GM19468 (cell line): ENCODE data around the gene DKK2.

Experiments
- ATAC-seq: cut with Tn5 transposase; IDR thresholded peaks from one replicate; pipeline ENCODE4 v1.9.1; 2021; ENCODE audit warnings: mild to moderate bottlenecking, moderate library complexity, moderate number of reproducible peaks; ENCODE audit not compliant: unreplicated experiment; ENCODE audit errors: extremely low read depth

Gene DKK2, protein sequence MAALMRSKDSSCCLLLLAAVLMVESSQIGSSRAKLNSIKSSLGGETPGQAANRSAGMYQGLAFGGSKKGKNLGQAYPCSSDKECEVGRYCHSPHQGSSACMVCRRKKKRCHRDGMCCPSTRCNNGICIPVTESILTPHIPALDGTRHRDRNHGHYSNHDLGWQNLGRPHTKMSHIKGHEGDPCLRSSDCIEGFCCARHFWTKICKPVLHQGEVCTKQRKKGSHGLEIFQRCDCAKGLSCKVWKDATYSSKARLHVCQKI

DNA sequence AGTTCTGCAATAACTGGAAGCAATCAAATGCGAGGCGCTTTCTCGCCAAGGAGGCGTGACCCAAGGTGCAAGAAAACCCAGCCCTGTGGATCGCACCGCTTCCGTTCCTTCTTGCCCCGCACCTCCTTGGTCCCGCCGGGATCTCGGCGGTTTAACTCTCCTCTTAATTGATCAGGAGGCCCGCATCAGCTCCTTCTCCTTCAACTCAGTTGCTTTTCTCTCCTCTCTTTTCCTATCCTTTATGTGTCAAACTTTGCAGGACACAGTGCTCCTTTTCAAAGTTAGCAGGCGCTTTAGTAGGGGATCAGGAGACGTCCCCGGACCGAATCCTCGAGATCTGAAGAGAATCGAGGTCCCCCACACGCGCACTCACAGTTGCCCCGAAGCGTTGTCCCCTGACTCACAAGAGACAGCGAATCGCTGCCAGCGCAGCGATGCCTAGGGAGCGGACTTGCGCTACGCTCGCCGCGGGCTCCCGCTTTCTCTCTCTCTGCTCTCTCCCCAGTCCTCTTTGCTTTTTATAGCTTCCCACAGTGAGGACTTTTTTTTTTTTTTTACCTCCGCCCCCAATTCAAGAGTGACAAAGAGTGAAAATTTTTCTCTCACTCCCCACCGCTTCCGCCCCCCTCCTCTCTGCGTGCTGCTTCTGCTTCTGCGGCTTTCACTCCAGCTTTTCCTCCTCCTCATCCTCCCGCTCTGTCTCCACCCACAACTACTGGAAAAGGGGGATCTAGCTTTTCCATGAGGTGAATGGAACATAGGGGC lies at the start of gene DKK2:
Gene DKK2, minus strand, starts transcription at position 495 of the 765 bp plus-strand sequence. CDS start 722 bp downstream, outside the sequence.
- no peak for ATAC-seq

DNA sequence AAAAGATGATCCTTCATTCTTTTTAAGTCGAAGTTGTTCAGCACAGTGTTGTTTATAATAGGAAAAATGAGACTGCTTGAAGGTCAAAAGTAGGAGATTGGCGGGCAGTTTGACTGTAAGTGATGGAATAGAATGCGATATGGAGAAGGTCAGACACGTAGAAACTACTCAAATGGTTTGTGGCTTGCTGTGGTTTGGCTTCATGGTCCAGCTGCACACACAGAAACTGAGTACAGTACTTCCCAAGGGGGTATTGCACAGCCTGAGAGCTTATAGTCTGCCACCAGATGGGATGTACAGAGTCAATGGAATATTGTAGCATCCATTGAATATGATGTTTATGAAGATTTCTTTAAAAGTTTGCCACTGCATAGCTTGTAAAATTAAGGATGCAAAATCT lies 41.1 kb upstream of the DKK2 start:
- ATAC-seq: no peak

DNA sequence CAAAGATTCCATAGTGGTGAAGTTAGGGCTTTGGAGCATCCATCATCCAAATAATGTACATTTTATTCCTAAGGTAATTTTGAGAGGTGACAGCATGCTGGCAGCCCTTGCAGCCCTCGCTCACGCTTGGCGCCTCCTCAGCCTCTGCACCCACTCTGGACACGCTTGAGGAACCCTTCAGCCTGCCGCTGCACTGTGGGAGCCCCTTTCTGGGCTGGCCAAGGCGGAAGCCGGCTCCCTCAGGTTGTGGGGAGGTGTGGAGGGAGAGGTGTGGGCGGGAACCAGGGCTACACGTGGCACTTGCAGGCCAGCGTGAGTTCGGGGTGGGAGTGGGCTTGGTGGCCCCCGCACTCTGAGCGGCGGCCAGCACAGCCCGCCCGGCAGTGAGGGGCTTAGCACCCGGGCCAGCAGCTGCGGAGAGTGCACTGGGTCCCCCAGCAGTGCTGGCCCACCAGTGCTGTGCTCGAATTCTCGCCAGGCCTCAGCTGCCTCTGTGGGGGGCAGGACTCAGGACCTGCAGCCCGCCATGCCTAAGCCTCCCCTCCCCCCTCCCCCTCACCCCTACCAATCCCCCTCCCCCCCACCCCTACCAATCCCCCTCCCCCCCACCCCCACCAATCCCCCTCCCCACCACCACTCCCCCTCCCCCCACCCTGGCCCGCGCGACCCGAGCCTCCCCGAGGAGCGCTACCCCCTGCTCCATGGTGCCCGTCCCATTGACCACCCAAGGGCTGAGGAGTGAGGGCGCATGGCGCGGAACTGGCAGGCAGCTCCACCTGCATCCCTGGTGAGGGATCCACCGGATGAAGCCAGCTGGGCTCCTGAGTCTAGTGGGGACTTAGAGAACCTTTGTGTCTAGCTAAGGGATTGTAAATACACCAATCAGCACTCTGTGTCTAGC lies 37.0 kb upstream of the DKK2 start:
- ATAC-seq: no peak

- ATAC-seq: no peak
These were observed 35.0 kb upstream of the DKK2 start for GRCh38 chr4:107071108-107071507.

DNA sequence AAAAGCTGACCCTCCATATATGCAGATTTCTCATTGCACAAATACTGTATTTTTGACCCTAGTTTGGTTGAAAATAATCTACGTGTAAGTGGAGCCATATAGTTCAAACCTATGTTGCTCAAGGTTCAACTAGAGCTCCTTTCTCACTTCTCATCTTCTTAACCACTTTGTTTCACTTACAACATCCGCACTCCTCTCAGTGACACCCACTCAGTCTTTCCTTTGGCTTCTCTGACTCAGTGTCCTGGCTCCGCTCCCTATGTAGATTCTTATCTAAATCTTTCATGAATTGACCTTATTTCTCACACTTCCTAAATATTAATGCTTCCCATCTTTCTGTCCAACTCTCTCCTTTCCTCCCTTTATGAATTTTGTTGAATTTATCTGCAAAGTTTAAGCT lies 32.9 kb upstream of the DKK2 start:
- no peak for ATAC-seq

DNA sequence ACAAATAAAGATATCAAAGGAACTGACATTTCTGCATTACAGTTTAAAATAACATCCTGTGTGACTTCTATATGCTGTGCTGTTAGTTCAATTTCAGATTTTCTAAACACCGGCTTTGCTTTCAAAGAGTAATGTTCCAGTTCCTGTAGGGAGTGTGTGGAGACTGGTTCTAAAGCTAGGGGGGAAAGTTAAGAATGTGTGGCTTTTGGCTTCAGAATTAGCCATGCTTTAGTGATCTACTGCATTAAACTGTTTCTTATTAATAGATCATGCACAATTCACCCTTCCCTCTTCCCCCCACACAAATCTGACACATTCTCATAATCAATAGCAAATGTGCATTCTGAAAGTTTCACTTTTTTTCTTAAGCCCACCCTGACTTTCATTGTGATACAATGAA lies 32.0 kb upstream of the DKK2 start:
- ATAC-seq: no peak

GRCh38 chr4:107066621-107067020 lies 30.5 kb upstream of the DKK2 start:
- no peak for ATAC-seq

DNA sequence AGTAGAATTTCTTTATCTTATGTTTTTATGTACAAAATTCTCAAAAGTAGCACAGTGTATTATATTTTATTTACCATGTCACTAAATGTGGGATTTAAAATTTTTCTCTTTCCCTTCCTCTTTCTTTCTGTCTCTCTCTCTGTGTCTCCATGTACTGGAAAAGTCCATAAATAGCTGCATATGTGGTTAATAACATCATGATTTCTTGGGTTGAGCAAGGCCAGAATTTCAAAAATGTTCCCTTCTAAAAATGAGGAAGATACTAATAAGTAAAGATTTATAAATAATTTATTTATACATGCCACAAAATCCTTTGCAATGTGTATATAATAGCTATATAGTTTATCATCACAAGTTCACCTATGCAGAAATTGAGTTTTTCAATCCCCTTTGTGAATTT lies 29.1 kb upstream of the DKK2 start:
- no peak for ATAC-seq

GRCh38 chr4:107060388-107060787 lies 24.3 kb upstream of the DKK2 start:
- no peak for ATAC-seq

GRCh38 chr4:107058828-107059227 lies 22.7 kb upstream of the DKK2 start:
- no peak for ATAC-seq

GRCh38 chr4:107050525-107051135 lies 14.5 kb upstream of the DKK2 start:
- no peak for ATAC-seq

DNA sequence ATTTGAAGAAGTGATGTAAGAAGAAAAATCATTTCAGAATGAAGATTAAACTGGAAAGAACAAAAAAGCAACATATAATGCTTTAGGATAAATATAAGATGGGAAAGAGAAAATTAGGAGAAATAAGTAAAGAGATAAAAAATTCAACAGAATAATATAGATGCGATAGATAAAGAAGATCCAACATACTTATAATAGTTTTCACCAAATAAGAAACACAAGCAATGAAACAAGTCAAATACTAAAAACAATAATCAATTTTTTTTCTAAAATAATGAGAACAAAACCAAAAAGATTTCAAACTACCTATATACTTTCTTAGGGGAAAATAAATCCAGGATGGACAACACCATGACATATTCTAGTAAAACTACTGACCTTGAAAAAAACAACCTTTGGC lies 10.1 kb upstream of the DKK2 start:
- ATAC-seq: no peak

- no peak for ATAC-seq
These were observed 8.1 kb upstream of the DKK2 start for GRCh38 chr4:107044170-107044569.

GRCh38 chr4:107037199-107037584 lies 1.1 kb upstream of the DKK2 start:
- ATAC-seq: no peak

DNA sequence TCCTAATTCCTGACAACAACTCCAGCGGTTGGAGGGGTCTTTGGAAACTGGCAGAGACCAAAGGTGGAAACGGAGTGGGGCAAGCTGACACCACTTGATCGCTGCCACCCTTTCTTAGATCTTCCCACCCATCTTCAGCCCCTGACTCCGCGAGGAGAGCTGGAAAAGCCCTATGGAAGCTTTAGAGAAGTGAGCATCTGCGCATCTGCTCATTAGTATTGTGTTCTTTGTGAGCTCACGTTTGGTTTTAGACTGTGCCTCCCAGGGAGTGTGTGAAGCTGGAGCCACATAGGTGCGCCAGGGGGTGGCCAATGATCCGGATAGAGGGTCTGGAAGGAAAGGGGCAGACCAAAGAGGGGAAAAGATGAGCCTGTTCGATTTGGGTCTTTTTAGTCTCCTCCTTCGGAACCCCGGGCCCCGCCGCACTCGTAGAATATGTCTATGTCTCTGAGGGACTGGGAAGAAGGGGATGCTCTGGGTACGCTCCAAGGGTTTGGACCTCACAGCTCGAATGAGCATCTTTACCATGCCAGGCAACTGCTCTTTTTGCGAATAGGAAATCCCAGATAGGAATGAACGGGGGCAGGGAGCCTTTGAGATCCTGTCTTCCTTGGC lies 578 bp upstream of the DKK2 start:
- ATAC-seq: no peak

- no peak for ATAC-seq
These were observed 906 bp downstream of the DKK2 start for GRCh38 chr4:107034996-107035818.

DNA sequence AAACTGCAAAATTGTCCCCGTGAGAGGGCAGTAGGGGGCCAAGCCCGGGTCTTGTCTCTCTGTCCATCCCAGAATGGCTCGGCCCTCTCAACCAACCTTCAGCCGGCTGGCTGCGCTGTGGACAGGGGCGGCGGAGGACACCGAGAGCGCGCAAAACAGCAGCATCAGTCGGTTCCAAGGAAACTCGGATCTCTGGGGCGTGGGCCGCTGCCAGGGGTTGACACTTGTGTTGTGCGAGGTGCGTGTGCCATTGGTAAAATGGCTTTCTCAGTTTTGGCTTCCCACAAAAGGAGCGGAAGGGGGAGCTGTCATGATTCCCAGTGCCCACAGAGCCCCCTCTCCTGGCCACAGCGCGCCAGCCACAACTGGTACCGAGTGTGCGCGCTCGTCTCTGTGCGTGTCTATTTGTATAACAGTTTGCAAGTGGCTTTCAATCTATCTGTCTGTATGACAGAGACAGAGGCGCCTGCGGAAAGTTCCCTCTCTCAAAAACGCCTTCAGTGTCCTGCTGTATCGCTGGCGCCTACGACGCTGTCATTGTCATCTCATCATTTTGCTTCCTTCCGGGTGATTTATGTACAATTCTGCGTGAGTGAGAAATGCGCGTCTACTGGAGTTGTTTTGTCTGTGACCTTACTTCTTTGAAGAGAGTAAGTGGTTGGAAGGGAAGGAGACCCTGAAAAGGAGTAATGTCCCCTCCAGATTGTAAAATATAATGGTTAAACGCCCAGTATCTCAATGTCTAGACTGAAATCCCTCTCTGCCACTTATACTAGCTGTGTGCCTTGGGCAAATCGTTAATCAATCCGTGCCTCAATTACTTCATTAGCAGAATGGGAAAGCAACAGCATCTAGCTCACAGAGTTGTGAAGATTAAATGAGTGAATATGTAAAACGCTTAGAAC lies 1.8 kb downstream of the DKK2 start:
- ATAC-seq: no peak

DNA sequence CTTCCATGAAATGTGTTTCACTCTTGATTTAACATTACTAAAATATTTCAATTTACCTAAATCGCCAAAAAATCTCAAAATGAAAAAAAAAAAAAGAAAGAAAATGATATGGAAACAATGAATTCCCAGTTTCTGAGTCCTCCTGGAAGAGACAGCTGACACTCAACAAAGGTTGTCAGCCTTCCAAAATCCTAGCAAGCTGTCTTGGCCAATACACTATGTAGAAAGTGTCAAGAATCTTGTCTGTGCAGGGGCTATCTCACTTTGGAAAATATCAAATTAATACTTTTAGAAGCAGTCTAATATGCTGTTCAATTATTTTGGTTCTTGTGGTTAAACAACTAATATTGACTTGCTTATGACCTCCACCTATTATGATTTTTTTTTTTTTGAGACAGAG lies 8.7 kb downstream of the DKK2 start:
- ATAC-seq: no peak
